GM18511 (cell line): ENCODE results near the gene BCORL1.
A peak's percentile ranks its signal among the peaks of the same experiment; 100 is the strongest.

ENCODE experiments used
- ATAC-seq: cut with Tn5 transposase; IDR thresholded peaks from one replicate; pipeline ENCODE4 v1.9.1; 2021; ENCODE audit warnings: mild to moderate bottlenecking, moderate library complexity; ENCODE audit not compliant: unreplicated experiment

The BCORL1 gene

GRCh38 chrX:129982300-129983251, at the start of gene BCORL1:
Gene BCORL1 (plus strand): TSS chrX:129982635. CDS start chrX:130005232, 22,597 bp downstream.
- ATAC-seq, result peak; percentile 88

- ATAC-seq, result peak; percentile 10
These were observed 49.6 kb upstream of the BCORL1 start for GRCh38 chrX:129932821-129933321.

GRCh38 chrX:129933700-129934099, 48.7 kb upstream of the BCORL1 start:
- no peak for ATAC-seq

- ATAC-seq, result no peak
These were observed 48.0 kb upstream of the BCORL1 start for GRCh38 chrX:129934461-129934860.

GRCh38 chrX:129934952-129935351, 47.5 kb upstream of the BCORL1 start:
- no peak for ATAC-seq

GRCh38 chrX:129938081-129938480, 44.4 kb upstream of the BCORL1 start:
- no peak for ATAC-seq

- no peak for ATAC-seq
These were observed 42.4 kb upstream of the BCORL1 start for GRCh38 chrX:129939986-129940385.

- ATAC-seq, result no peak
These were observed 41.7 kb upstream of the BCORL1 start for GRCh38 chrX:129940721-129941120.

- ATAC-seq, result no peak
These were observed 37.3 kb upstream of the BCORL1 start for GRCh38 chrX:129945131-129945530.

- ATAC-seq, result no peak
These were observed 29.1 kb upstream of the BCORL1 start for GRCh38 chrX:129953334-129953648.

- ATAC-seq, result no peak
These were observed 28.6 kb upstream of the BCORL1 start for GRCh38 chrX:129953881-129954280.

GRCh38 chrX:129954804-129955203, 27.6 kb upstream of the BCORL1 start:
- no peak for ATAC-seq

- ATAC-seq, result no peak
These were observed 26.8 kb upstream of the BCORL1 start for GRCh38 chrX:129955682-129956081.

- no peak for ATAC-seq
These were observed 26.3 kb upstream of the BCORL1 start for GRCh38 chrX:129956145-129956544.

- no peak for ATAC-seq
These were observed 25.7 kb upstream of the BCORL1 start for GRCh38 chrX:129956765-129957164.

- ATAC-seq, result peak; percentile 69
These were observed 25.0 kb upstream of the BCORL1 start for GRCh38 chrX:129957241-129958082.

- ATAC-seq, result no peak
These were observed 24.4 kb upstream of the BCORL1 start for GRCh38 chrX:129958083-129958465.

GRCh38 chrX:129958814-129959492, 23.5 kb upstream of the BCORL1 start:
- ATAC-seq, result no peak

GRCh38 chrX:129959493-129959832, 23.0 kb upstream of the BCORL1 start:
- ATAC-seq, result no peak

- ATAC-seq, result peak; percentile 88
These were observed 21.0 kb upstream of the BCORL1 start for GRCh38 chrX:129961180-129962083.
